Activated CD8-positive, alpha-beta memory T cell treated with anti-CD3 and anti-CD28 coated beads, Interleukin-2, amount 10 ng/mL, durations not matched to agents 7 days and 5 days (primary cell): ENCODE results near the gene LSMEM2. TPM values are rescaled to one million over a fixed set of nuclear protein-coding genes. Genes with fewer than 3 reads are reported as not detected.
A peak's percentile ranks its signal among the peaks of the same experiment; 100 is the strongest.
"Not testable (repeated sequence)": the region's sequence is repeated elsewhere in the genome, so short reads cannot be mapped to it uniquely, and the experiment has no call there.

Source experiments
- ATAC-seq: fragments of 150-1000 bp; cut with Tn5 transposase; one replicate; pipeline ENCODE4 v1.10.0; 2021; ENCODE audit warnings: moderate library complexity
- CTCF ChIA-PET: fragments of 350-600 bp; sonication (Branson Sonifier 250); formaldehyde crosslinking; loops from one replicate; lab custom pipeline; 2021; ENCODE audit warnings: antibody characterized with exemption; lab: Charles Lee
- DNase-seq: peaks from one replicate; pipeline ENCODE4 v3.0.0-alpha.2; 2020
- H3K27ac Mint-ChIP-seq: one replicate; pipeline ENCODE4 v1.8.0; 2021; ENCODE audit warnings: mild to moderate bottlenecking, mixed read lengths
- H3K27me3 Mint-ChIP-seq: one replicate; pipeline ENCODE4 v1.8.0; 2021; ENCODE audit warnings: mixed read lengths
- H3K36me3 Mint-ChIP-seq: one replicate; pipeline ENCODE4 v1.8.0; 2021; ENCODE audit warnings: mild to moderate bottlenecking, mixed read lengths
- H3K4me1 Mint-ChIP-seq: one replicate; pipeline ENCODE4 v1.8.0; 2021; ENCODE audit warnings: mixed read lengths
- H3K4me3 Mint-ChIP-seq: one replicate; pipeline ENCODE4 v1.8.0; 2021; ENCODE audit warnings: mild to moderate bottlenecking, moderate library complexity, mixed read lengths
- H3K9me3 Mint-ChIP-seq: one replicate; pipeline ENCODE4 v1.8.0; 2022; ENCODE audit warnings: low read depth, mixed read lengths
- total RNA-seq, 2 experiments: library from RNA; stranded (reverse); gene quantifications; one replicate each; pipeline ENCODE4 v1.2.3, GENCODE V29; 2021

Gene LSMEM2
- total RNA-seq, 2 experiments from 2014 or later: not detected

DNA sequence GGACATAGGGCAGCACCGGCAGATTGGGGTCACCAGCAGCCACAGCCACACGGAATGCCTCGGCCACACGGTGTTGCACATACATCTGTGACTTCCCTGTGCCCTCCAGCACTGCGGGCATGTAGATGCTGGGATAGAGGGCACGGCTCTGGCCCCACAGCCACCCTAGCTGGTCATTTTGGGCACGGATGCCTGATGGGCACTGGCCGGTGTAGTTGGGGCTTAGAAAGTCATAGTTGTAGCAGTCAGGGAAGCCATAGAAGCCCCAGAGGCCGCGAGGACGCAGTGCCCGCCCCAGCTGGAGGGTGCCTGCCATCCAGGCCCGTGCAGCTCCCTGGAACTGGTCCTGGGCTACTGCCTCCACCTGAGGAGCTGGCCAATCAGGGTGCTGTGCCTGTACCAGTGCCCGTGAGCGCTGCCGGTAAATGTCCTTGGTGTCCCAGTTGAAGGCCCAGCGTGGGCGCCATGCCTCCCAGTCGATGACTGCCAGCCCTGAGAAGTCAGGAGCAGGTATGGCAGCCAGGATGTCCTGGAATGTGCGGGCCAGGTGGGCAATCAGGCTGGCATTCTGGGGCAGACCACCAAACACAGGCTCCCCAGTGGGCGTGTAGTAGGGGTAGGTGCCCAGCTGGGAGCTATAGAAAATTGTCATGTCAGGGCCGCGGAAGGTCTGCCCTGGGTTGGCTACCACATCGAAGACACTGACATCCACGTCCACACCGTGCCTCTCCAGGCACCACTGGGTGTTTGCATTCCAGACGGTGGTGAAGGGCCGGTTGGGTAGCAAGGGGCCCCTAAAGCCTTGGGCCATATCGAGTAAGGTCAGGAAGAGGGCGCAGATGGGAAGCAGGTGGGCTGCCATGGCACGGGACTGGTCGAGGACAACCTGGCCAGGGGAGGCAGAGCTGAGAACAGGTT, 23.5 kb downstream of the LSMEM2 start:
- peaks cover 25% of the 10 kb centered on the region for H3K4me1 Mint-ChIP-seq
- CTCF ChIA-PET: interaction anchor here (0.5 to 17.4 kb wide), 2 partner anchors 19 to 630 kb away, joined by 4 to 266 read pairs; partner anchors contain the start of genes HYAL2 and TUSC2
- H3K27ac Mint-ChIP-seq: no peak overlapping the region
- ATAC-seq: no peak
- H3K9me3 Mint-ChIP-seq: no peaks in the 10 kb centered on the region
- H3K36me3 Mint-ChIP-seq: peaks cover 1% of the 10 kb centered on the region
- no peak overlapping the region for H3K4me3 Mint-ChIP-seq
- H3K27me3 Mint-ChIP-seq: no peaks in the 10 kb centered on the region
- DNase-seq: no peak

DNA sequence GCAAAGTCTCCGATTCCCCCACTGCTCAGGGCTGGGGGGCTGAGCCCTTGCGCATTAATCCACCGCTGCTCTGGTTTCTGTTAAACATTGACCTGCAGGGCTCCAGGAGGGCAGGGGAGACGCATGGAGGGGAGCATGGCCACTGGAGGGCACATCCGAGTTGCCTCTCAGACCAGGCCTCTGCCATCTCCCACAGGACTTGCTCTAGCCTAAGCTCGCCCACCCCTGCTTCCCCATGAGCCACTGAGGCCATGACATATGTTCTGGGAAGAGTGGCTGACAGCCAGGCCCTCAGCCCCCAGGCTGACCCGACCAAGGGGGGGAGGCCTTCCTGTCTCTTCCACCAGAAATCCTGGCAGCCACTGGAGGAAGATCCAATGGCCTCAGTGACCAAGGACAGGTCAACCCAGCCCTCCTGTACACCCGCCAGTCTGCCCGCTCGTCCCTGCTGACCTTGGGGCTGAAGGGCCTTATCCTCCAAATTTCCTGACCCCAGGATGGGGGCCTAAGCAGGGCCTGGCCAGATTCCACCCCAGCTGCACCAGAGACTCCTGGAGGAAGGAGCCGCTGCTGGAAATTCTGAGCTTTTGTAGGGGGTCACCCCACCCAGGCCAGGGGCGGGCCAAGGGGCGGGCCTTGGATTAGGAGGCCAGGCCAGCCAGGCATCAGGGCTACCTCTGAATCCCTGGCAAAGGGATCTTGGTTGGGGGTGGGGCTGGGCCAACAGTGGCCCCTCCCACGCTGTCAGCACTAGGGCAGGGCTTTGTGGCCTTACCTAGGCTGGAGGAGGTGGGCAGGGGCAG, 24.3 kb downstream of the LSMEM2 start, which contains the start of gene HYAL1:
TSS of gene HYAL1 (minus strand) at position 562 of the 803 bp plus-strand sequence. CDS start 618 bp downstream, outside the sequence.
- no peak within 1 kb of the TSS for H3K27ac Mint-ChIP-seq
- H3K9me3 Mint-ChIP-seq: no peaks in the 10 kb centered on the region
- ATAC-seq (no peak), DNase-seq (no peak)
- peaks cover 18% of the 10 kb centered on the region for H3K4me1 Mint-ChIP-seq
- H3K36me3 Mint-ChIP-seq: peaks cover under 1% of the 10 kb centered on the region
- CTCF ChIA-PET: interaction anchor here (17.4 kb wide), 1 partner anchor 18 kb away, joined by 266 read pairs; the partner anchor contains the start of genes HYAL2 and TUSC2
- H3K27me3 Mint-ChIP-seq: no peaks in the 10 kb centered on the region
- H3K4me3 Mint-ChIP-seq: no peak within 1 kb of the TSS

- ATAC-seq (no peak), DNase-seq (no peak)
- Mint-ChIP-seq H3K9me3 (no peaks in the 10 kb centered on the region), H3K27me3 (no peaks in the 10 kb centered on the region), H3K36me3 (peaks cover 2% of the 10 kb centered on the region), H3K4me1 (peaks cover 17% of the 10 kb centered on the region), H3K4me3 (no peak overlapping the region), H3K27ac (no peak overlapping the region)
- CTCF ChIA-PET: interaction anchor here (1.1 to 17.4 kb wide), 2 partner anchors 17 to 30 kb away, joined by 3 to 266 read pairs; partner anchors contain the start of genes HYAL2 and TUSC2
These were observed 25.7 kb downstream of the LSMEM2 start for GRCh38 chr3:50304601-50305000.

DNA sequence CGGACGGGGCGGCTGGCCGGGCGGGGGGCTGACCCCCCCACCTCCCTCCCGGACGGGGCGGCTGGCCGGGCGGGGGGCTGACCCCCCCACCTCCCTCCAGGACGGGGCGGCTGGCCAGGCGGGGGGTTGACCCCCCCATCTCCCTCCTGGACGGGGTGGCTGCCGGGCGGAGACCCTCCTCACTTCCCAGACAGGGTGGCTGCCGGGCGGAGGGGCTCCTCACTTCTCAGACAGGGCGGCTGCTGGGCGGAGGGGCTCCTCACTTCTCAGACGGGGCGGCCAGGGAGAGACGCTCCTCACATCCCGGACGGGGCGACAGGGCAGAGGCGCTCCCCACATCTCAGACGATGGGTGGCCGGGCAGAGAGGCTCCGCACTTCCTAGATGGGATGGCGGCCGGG, 33.2 kb downstream of the LSMEM2 start:
- not testable (repeated sequence) for H3K27ac Mint-ChIP-seq, DNase-seq, H3K4me3 Mint-ChIP-seq, H3K9me3 Mint-ChIP-seq, H3K27me3 Mint-ChIP-seq, H3K36me3 Mint-ChIP-seq, ATAC-seq
- CTCF ChIA-PET: interaction anchor here (1.1 kb wide), 1 partner anchor 16 kb away, joined by 3 read pairs; the partner anchor contains the start of gene TUSC2
- H3K4me1 Mint-ChIP-seq: peaks cover 23% of the 10 kb centered on the region

- H3K4me3 Mint-ChIP-seq: no peak overlapping the region
- ATAC-seq (no peak), DNase-seq (peak; percentile 39)
These were observed 35.5 kb downstream of the LSMEM2 start for GRCh38 chr3:50314342-50314741.

GRCh38 chr3:50314816-50315215, 35.9 kb downstream of the LSMEM2 start:
- peaks cover 39% of the 10 kb centered on the region for H3K4me1 Mint-ChIP-seq
- H3K36me3 Mint-ChIP-seq: peaks cover 4% of the 10 kb centered on the region
- no peak overlapping the region for H3K4me3 Mint-ChIP-seq
- H3K27ac Mint-ChIP-seq: peak overlapping the region; percentile 48
- peaks cover 1% of the 10 kb centered on the region for H3K9me3 Mint-ChIP-seq
- ATAC-seq (no peak), DNase-seq (peak; percentile 35)
- H3K27me3 Mint-ChIP-seq: no peaks in the 10 kb centered on the region
- CTCF ChIA-PET: interaction anchor here (1.6 to 18.0 kb wide), 4 partner anchors 9 to 120 kb away, joined by 6 to 266 read pairs (median 8); partner anchors contain the start of genes HYAL1, HYAL3, IFRD2 and NAA80

More at GRCh38 chr3:50314342-50314741, 35.5 kb downstream of the LSMEM2 start:
- Mint-ChIP-seq H3K27ac (peak overlapping the region; percentile 48), H3K9me3 (peaks cover 3% of the 10 kb centered on the region), H3K4me1 (peaks cover 35% of the 10 kb centered on the region), H3K36me3 (peaks cover 8% of the 10 kb centered on the region), H3K27me3 (no peaks in the 10 kb centered on the region)
- CTCF ChIA-PET: interaction anchor here (1.6 to 18.0 kb wide), 4 partner anchors 10 to 120 kb away, joined by 6 to 266 read pairs (median 8); partner anchors contain the start of genes HYAL1, HYAL3, IFRD2 and NAA80

DNA sequence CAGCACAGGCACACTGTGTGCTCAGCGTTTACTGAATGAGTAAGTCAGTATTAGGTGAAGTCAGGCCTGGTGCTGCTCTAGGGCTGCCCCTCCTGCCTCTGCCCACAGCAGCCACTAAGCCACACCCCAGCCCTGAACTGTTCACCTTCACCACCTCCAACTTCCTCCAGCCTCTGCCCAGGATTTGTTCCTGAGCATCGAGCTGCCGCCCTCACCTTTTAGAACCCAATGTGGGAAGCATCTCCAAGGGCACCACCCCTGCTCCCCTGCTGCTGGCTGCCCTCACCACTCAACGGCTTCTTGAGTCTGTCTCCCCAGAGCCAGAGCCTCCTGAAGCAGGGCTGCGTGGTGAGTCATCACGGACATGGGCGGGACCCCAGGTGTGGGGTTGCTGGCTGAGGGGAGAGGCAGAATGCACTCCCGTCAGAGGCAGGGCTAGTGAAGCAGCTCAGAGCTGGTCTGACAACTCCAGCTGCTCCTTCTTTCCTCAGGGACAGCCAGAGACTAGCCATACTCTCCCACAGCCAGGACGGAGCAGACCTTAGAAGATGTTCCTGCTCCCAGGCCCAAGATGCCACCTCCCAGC, 37.9 kb downstream of the LSMEM2 start:
- Mint-ChIP-seq H3K9me3 (no peaks in the 10 kb centered on the region), H3K27me3 (no peaks in the 10 kb centered on the region), H3K4me1 (peaks cover 48% of the 10 kb centered on the region), H3K36me3 (peaks cover 3% of the 10 kb centered on the region), H3K27ac (peak overlapping the region; percentile 91), H3K4me3 (peak overlapping the region; percentile 60)
- DNase-seq (peak; percentile 94), ATAC-seq (peak; percentile 82)
- CTCF ChIA-PET: interaction anchor here (0.6 to 18.0 kb wide), 7 partner anchors 17 to 122 kb away, joined by 3 to 266 read pairs (median 5); partner anchors contain the start of genes HYAL1, HYAL3, IFRD2 and NAA80

GRCh38 chr3:50317300-50317699, 38.4 kb downstream of the LSMEM2 start:
- ATAC-seq (no peak), DNase-seq (peak; percentile 43)
- Mint-ChIP-seq H3K27ac (peak overlapping the region; percentile 91), H3K9me3 (no peaks in the 10 kb centered on the region), H3K36me3 (peaks cover 3% of the 10 kb centered on the region), H3K4me1 (peaks cover 49% of the 10 kb centered on the region), H3K4me3 (no peak overlapping the region), H3K27me3 (no peaks in the 10 kb centered on the region)
- CTCF ChIA-PET: interaction anchor here (0.7 to 18.0 kb wide), 5 partner anchors 16 to 91 kb away, joined by 3 to 266 read pairs (median 6); partner anchors contain the start of genes HYAL1, HYAL3, IFRD2 and NAA80

DNA sequence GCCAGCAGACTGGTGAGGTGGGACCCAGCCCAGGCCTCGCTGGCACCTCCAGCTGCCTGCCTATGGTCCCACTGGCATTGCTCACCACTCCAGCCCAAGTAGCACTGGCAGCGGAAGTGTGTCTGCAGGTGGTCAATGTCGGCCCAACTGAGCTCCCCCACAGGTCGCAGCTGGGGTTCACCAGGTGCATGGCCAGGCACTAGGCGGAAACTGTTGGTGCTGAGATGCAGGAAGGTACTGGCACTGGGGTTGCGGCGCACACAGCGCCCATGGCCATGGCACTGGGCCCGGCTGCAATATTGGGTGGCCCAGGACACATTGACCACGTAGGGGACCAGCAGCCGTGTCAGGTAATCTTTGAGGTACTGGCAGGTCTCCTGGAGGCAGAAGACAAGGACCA, 39.3 kb downstream of the LSMEM2 start:
- no peak for ATAC-seq
- Mint-ChIP-seq H3K27me3 (no peaks in the 10 kb centered on the region), H3K9me3 (no peaks in the 10 kb centered on the region), H3K4me1 (peaks cover 50% of the 10 kb centered on the region), H3K4me3 (no peak overlapping the region), H3K36me3 (peaks cover 3% of the 10 kb centered on the region), H3K27ac (no peak overlapping the region)
- peak; percentile 38 for DNase-seq
- CTCF ChIA-PET: interaction anchor here (1.9 to 18.0 kb wide), 3 partner anchors 15 to 57 kb away, joined by 4 to 266 read pairs (median 6); partner anchors contain the start of genes HYAL1, HYAL3, IFRD2 and NAA80

DNA sequence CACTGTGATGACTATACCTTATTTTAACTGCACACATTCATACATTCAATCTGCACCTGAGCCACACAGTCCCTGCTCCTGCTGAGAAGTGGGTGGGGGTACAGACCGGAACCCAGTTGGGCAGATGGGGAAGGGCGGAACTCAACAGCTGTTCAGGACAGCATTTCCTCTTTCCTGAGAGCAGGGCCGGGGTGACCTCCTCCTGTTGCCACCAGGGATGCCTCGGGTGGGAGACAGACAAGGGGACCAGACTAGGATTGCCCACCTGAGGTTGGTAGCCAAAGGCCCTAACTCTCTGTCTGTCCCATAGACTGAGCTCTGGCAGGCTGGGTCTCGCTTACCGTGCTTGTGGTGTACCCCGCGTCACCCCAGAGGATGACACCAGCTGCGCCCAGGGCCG, 39.7 kb downstream of the LSMEM2 start:
- no peaks in the 10 kb centered on the region for H3K27me3 Mint-ChIP-seq
- DNase-seq (peak; percentile 38), ATAC-seq (no peak)
- CTCF ChIA-PET: interaction anchor here (2.0 to 18.0 kb wide), 3 partner anchors 17 to 58 kb away, joined by 4 to 266 read pairs (median 91); partner anchors contain the start of genes HYAL1, HYAL3, IFRD2 and NAA80
- H3K4me1 Mint-ChIP-seq: peaks cover 50% of the 10 kb centered on the region
- no peak overlapping the region for H3K27ac Mint-ChIP-seq
- peaks cover 3% of the 10 kb centered on the region for H3K36me3 Mint-ChIP-seq
- H3K9me3 Mint-ChIP-seq: no peaks in the 10 kb centered on the region
- H3K4me3 Mint-ChIP-seq: no peak overlapping the region

DNA sequence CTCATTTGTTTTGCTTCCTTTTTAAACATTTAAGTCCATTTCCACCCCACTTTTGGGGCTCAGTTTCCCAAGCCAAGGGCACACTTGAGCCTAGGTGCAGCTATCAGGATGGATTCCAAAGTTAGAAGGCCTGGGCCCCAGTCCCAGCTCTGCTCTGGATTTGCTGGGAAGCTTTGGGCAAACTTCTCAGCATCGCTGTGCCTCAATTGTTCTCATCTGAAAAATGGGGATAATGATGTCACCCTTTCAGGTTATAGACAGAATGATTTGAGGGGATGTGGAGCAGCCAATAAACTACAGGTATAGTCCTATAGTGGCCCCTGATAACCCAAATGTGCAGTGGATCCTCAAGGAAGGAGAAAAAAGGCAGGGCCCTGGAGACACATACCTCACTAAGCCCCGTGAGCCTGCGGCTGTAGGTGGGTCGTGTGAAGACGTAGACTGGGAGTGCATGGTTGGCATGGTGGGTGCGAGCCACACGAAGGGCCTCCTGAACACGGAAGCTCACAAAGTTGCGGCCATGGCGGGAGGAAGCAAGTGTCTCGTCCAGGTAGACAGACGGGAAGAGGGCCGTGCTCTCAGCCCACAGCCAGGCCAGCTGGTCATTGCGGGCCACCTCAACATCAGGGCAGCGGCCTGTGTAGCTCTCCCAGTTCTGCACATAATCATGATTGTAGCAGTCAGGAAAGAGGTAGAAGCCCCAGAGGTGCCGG, 40.5 kb downstream of the LSMEM2 start:
- H3K27me3 Mint-ChIP-seq: no peaks in the 10 kb centered on the region
- H3K9me3 Mint-ChIP-seq: no peaks in the 10 kb centered on the region
- no peak overlapping the region for H3K27ac Mint-ChIP-seq
- CTCF ChIA-PET: interaction anchor here (2.0 to 18.0 kb wide), 3 partner anchors 16 to 58 kb away, joined by 4 to 266 read pairs (median 91); partner anchors contain the start of genes HYAL1, HYAL3, IFRD2 and NAA80
- DNase-seq (peak; percentile 39), ATAC-seq (no peak)
- peaks cover 3% of the 10 kb centered on the region for H3K36me3 Mint-ChIP-seq
- peaks cover 45% of the 10 kb centered on the region for H3K4me1 Mint-ChIP-seq
- H3K4me3 Mint-ChIP-seq: no peak overlapping the region
